ENCODE results near the gene MTERF4. TPM values are rescaled to one million over a fixed set of nuclear protein-coding genes. Genes with fewer than 3 reads are reported as not detected.

MTERF4 gene
- total and polyA plus RNA-seq, 4 donors, result 24.4 to 38.4 (median 31.4) TPM

DNA sequence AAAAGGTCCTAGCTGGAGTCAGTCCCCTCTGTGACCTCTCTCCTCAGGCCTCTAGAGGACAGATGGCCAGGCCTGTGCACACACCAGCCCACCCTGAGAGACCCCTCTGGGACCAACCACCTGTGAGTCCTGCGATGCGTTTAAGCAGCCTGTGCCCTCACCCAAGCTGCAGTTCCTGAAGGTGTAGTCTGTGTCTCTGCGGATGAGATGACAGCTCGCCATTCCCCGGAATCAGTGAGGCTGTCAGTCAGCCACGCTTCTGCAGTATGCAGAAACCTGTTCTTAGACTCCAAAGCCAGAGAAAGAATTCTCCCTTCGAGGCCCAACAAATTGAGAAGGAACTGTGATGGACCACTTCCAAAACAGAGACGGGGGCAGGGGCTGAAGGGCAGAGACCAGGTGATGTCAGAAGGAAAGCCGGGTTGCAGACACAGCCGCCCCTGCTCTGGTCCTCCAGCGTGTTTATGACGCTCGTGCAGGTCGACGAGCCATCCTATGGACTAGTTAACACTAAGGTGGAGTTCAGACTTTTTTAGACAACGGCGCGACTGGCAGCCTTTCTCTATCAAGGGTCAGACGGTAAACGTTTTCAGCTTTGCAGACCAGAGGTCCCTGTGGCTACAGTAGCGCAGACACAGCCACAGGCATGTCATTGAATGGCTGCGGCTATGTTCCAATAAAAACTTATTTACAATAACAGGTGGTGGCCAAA is 10.2 kb downstream of the MTERF4 start:
- Histone ChIP-seq H3K36me3 (ENCODE audit: control insufficient read depth in 1 of 2, insufficient read depth in 2 of 2, low read length in 1 of 2) (peaks cover 2 to 12% of the 10 kb centered on the region in 2 donors), H3K27ac (ENCODE audit: low read depth in 1 of 2, low read length in 2 of 2) (no peak overlapping the region), H3K9me3 (ENCODE audit: control insufficient read depth, low read length) (no peaks in the 10 kb centered on the region), H3K4me1 (ENCODE audit: control insufficient read depth in 1 of 2, insufficient read depth in 2 of 2, low read length in 2 of 2) (no peaks in the 10 kb centered on the region), H3K4me3 (ENCODE audit: low read length in 2 of 2) (no peak overlapping the region), H3K27me3 (ENCODE audit: control insufficient read depth in 1 of 2, insufficient read depth in 2 of 2, low read length in 1 of 2) (no peaks in the 10 kb centered on the region)
- no peak for DNase-seq
- ATAC-seq (ENCODE audit: low FRiP score), result no peak
- intact Hi-C loops (cut with DNase I), result no loop called here
- WGBS, 2 donors, result 86 to 87% methylated on average over 22 of the region's 22 CpGs

DNA sequence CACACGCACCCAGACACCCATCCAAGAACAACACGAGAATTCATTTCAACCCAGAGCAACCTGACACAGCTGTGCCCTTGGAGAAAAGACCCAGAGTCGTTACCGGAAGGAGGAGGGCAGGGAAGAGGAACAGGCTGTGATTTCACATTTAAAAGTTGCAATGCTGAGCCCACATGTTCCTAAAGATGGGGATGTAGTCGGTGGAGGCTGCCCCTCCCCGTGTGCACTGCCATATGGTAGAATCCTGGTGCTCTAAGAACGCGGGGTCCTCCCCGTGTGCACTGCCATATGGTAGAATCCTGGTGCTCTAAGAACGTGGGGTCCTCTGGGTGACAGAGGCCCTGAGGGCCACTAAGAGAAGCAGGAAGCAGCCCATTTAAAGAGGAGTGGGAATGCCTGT is 10.9 kb downstream of the MTERF4 start:
- no peaks in the 10 kb centered on the region for H3K27me3 ChIP-seq (ENCODE audit: control insufficient read depth in 1 of 2, insufficient read depth in 2 of 2, low read length in 1 of 2)
- peaks cover 2 to 12% of the 10 kb centered on the region in 2 donors for H3K36me3 ChIP-seq (ENCODE audit: control insufficient read depth in 1 of 2, insufficient read depth in 2 of 2, low read length in 1 of 2)
- intact Hi-C loops (cut with DNase I), result no loop called here
- no peak overlapping the region for H3K4me3 ChIP-seq (ENCODE audit: low read length in 2 of 2)
- no peaks in the 10 kb centered on the region for H3K4me1 ChIP-seq (ENCODE audit: control insufficient read depth in 1 of 2, insufficient read depth in 2 of 2, low read length in 2 of 2)
- WGBS, 2 donors, result 61 to 66% methylated on average over 10 of the region's 10 CpGs
- ATAC-seq (ENCODE audit: low FRiP score) (no peak), DNase-seq (no peak)
- H3K9me3 ChIP-seq (ENCODE audit: control insufficient read depth, low read length), result no peaks in the 10 kb centered on the region
- H3K27ac ChIP-seq (ENCODE audit: low read depth in 1 of 2, low read length in 2 of 2), result no peak overlapping the region

DNA sequence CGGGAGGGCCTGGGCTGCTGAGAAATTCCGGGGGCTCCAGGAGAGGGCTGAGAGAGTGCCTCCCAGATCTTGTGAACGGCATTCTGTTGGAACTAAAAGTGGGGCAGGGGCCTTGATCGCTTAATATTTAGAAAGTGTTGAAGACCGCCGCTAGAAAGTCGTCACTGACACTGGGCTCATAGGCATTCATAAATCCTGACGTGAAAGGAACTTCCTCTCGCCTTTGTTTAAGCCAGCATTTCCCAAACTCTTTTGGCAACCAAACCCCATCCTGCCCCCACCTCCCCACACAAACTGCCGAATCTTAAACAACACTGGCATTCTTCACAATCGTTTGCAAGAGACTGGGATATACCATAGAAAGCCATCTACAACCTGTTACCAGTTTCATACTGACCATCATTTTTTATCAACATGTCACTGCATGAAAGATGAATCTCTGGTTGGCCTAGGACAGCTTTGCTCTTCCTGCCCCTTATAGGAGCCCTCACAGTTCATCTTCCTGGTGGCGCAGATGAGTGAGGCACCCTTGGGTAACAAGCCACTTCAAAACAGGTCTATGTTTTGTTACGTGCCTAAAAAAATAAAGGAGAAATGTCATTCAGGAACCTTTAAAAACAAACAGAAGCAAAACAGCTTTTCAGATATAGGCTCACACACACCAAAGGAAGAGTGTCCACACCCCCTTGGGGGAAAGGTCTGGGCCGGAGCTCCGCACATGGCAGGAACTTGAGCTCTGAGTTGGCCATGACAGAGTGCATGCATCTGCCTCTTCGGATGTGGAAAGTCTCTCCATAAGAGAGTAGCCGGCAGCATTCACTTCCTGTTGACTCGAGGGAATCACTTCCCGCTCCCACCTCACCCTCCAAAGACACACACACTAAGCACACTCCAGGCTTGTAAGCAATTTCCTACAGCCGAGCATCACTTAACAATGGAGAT is 13.0 kb downstream of the MTERF4 start:
- no peak for DNase-seq
- no peak overlapping the region for H3K27ac ChIP-seq (ENCODE audit: low read depth in 1 of 2, low read length in 2 of 2)
- intact Hi-C loops (cut with DNase I), result no loop called here
- H3K4me3 ChIP-seq (ENCODE audit: low read length in 2 of 2), result no peak overlapping the region
- H3K9me3 ChIP-seq (ENCODE audit: control insufficient read depth, low read length), result no peaks in the 10 kb centered on the region
- H3K36me3 ChIP-seq (ENCODE audit: control insufficient read depth in 1 of 2, insufficient read depth in 2 of 2, low read length in 1 of 2), result peaks cover 2 to 11% of the 10 kb centered on the region in 2 donors
- no peak for ATAC-seq (ENCODE audit: low FRiP score)
- H3K27me3 ChIP-seq (ENCODE audit: control insufficient read depth in 1 of 2, insufficient read depth in 2 of 2, low read length in 1 of 2), result no peaks in the 10 kb centered on the region
- WGBS, 2 donors, result 77 to 78% methylated on average over 20 of the region's 20 CpGs
- H3K4me1 ChIP-seq (ENCODE audit: control insufficient read depth in 1 of 2, insufficient read depth in 2 of 2, low read length in 2 of 2), result no peaks in the 10 kb centered on the region

DNA sequence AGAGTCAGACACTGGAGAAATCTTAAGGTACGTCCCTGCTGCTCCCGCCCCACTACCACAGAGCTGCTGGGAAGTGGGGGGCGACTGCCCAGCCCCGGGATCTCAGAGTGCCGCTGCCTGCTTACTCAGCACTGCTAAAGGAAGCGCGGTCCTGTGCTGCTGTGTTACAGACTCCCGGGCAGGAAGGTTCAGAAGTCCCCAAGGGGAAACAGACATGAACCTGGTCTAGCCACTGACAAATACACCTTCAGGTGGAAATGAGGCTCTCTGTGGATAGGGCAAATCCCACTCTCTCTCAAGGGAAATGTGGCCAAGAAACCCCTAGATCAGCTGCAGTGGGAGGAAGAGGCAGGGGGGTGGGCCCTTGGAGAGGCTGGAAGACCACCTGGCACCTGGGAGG is 13.7 kb downstream of the MTERF4 start:
- H3K4me3 ChIP-seq (ENCODE audit: low read length in 2 of 2), result no peak overlapping the region
- H3K9me3 ChIP-seq (ENCODE audit: control insufficient read depth, low read length), result no peaks in the 10 kb centered on the region
- DNase-seq (no peak), ATAC-seq (ENCODE audit: low FRiP score) (no peak)
- whole genome bisulfite sequencing, 2 donors, result 88 to 89% methylated on average over 8 of the region's 8 CpGs
- H3K27me3 ChIP-seq (ENCODE audit: control insufficient read depth in 1 of 2, insufficient read depth in 2 of 2, low read length in 1 of 2), result no peaks in the 10 kb centered on the region
- no peak overlapping the region for H3K27ac ChIP-seq (ENCODE audit: low read depth in 1 of 2, low read length in 2 of 2)
- no peaks in the 10 kb centered on the region for H3K4me1 ChIP-seq (ENCODE audit: control insufficient read depth in 1 of 2, insufficient read depth in 2 of 2, low read length in 2 of 2)
- peaks cover 2 to 10% of the 10 kb centered on the region in 2 donors for H3K36me3 ChIP-seq (ENCODE audit: control insufficient read depth in 1 of 2, insufficient read depth in 2 of 2, low read length in 1 of 2)
- intact Hi-C loops (cut with DNase I), result no loop called here

DNA sequence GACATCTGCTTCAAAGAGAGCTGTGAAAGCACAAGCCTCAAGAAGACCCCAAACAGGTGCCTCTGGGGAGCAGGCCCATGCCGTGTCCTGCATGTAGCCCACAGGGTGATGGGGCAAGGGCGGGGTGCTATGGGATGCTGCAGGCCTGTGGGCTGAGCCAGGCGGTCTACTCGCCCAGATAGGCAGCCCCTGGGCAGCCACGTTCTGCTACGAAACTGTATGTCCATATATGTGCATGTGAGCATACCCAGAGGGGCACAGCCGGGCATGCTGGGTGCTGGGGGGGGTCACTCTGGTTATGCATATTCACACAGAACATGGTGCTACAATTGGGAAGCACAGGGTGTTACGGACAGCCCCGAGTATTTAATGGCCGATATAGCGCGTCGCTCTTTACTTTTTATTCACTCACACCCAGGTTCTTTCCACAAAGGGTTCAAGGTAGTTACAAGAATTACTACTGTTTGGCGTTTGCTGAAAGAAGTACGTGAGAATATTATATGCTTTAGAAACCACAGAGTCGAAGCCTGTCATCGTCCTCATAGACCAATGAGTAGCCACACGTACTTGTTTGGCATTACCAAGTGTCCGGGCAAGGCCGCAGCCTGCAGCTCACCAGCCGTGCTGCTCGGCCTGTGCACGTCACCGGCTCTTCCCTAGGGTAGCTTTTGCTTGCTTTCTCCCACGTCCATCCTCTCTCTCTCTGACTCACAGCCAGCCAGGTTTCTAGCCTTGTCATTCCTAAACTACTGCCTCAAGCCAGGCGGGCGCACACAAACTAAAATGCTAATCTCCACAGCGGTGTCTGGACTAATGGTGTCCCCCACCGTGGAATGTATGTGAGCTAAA is 14.4 kb downstream of the MTERF4 start:
- Histone ChIP-seq H3K4me1 (ENCODE audit: control insufficient read depth in 1 of 2, insufficient read depth in 2 of 2, low read length in 2 of 2) (no peaks in the 10 kb centered on the region), H3K27me3 (ENCODE audit: control insufficient read depth in 1 of 2, insufficient read depth in 2 of 2, low read length in 1 of 2) (no peaks in the 10 kb centered on the region), H3K9me3 (ENCODE audit: control insufficient read depth, low read length) (no peaks in the 10 kb centered on the region), H3K4me3 (ENCODE audit: low read length in 2 of 2) (no peak overlapping the region), H3K27ac (ENCODE audit: low read depth in 1 of 2, low read length in 2 of 2) (no peak overlapping the region), H3K36me3 (ENCODE audit: control insufficient read depth in 1 of 2, insufficient read depth in 2 of 2, low read length in 1 of 2) (peaks cover 2 to 10% of the 10 kb centered on the region in 2 donors)
- no peak for DNase-seq
- 93 to 94% methylated on average over 29 of the region's 29 CpGs for WGBS, 2 donors
- ATAC-seq (ENCODE audit: low FRiP score), result no peak
- intact Hi-C loops (cut with DNase I), result no loop called here

DNA sequence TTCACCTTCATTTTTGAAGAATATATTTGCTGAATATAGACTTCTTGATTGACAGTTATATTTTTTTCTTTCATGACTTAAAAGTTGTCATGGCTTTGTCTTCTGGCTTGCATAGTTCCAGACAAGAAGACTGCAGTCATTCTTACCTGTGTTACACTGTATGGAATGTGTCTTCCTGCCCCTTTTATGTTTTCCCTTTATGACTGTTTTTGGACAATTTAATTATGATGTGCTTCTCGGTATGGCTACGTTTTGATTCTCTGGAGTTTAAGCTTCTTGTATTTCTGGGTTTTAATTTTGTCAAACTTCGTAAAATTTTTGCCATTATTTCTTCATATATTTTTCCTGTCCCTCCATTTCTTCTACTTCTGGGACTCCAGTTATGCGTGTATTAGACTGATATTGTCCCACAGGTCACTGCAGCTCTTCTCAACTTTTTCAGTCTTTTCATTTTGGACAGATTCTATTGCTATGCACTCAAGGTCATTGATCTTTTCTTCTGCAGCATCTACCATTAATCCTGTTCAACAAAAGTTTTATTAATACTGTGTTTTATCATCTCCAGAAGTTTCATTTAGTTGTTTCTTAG is 17.1 kb downstream of the MTERF4 start:
- Histone ChIP-seq H3K27me3 (ENCODE audit: control insufficient read depth in 1 of 2, insufficient read depth in 2 of 2, low read length in 1 of 2) (no peaks in the 10 kb centered on the region), H3K36me3 (ENCODE audit: control insufficient read depth in 1 of 2, insufficient read depth in 2 of 2, low read length in 1 of 2) (peaks cover 0 to 7% of the 10 kb centered on the region in 2 donors), H3K27ac (ENCODE audit: low read depth in 1 of 2, low read length in 2 of 2) (no peak overlapping the region), H3K4me3 (ENCODE audit: low read length in 2 of 2) (no peak overlapping the region), H3K9me3 (ENCODE audit: control insufficient read depth, low read length) (no peaks in the 10 kb centered on the region), H3K4me1 (ENCODE audit: control insufficient read depth in 1 of 2, insufficient read depth in 2 of 2, low read length in 2 of 2) (no peaks in the 10 kb centered on the region)
- intact Hi-C loops (cut with DNase I), result no loop called here
- ATAC-seq (ENCODE audit: low FRiP score) (no peak), DNase-seq (no peak)
- 92 to 94% methylated on average over 4 of the region's 4 CpGs for WGBS, 2 donors

DNA sequence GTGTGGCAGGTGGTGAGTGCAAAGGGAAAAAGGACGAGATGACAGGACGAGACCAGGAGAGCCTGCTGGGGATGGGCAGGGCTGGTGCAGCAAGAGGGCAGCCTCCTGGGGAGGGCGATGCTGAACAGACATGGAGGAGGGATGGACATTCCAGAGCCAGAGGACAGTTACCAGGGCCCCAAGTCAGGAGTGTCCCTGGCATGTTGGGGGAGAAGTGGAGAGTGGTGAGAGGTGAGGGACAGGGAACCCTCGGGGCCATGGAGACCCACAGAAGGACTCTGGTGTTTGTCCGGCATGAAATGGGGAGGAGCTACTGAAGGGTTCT is 19.0 kb downstream of the MTERF4 start:
- H3K9me3 ChIP-seq (ENCODE audit: control insufficient read depth, low read length), result no peaks in the 10 kb centered on the region
- no peak overlapping the region for H3K4me3 ChIP-seq (ENCODE audit: low read length in 2 of 2)
- H3K4me1 ChIP-seq (ENCODE audit: control insufficient read depth in 1 of 2, insufficient read depth in 2 of 2, low read length in 2 of 2), result no peaks in the 10 kb centered on the region
- DNase-seq (no peak), ATAC-seq (ENCODE audit: low FRiP score) (no peak)
- H3K27ac ChIP-seq (ENCODE audit: low read depth in 1 of 2, low read length in 2 of 2), result no peak overlapping the region
- H3K36me3 ChIP-seq (ENCODE audit: control insufficient read depth in 1 of 2, insufficient read depth in 2 of 2, low read length in 1 of 2), result peaks cover 0 to 5% of the 10 kb centered on the region in 2 donors
- WGBS, 2 donors, result 75 to 80% methylated on average over 5 of the region's 5 CpGs
- no peaks in the 10 kb centered on the region for H3K27me3 ChIP-seq (ENCODE audit: control insufficient read depth in 1 of 2, insufficient read depth in 2 of 2, low read length in 1 of 2)
- intact Hi-C loops (cut with DNase I), result no loop called here

DNA sequence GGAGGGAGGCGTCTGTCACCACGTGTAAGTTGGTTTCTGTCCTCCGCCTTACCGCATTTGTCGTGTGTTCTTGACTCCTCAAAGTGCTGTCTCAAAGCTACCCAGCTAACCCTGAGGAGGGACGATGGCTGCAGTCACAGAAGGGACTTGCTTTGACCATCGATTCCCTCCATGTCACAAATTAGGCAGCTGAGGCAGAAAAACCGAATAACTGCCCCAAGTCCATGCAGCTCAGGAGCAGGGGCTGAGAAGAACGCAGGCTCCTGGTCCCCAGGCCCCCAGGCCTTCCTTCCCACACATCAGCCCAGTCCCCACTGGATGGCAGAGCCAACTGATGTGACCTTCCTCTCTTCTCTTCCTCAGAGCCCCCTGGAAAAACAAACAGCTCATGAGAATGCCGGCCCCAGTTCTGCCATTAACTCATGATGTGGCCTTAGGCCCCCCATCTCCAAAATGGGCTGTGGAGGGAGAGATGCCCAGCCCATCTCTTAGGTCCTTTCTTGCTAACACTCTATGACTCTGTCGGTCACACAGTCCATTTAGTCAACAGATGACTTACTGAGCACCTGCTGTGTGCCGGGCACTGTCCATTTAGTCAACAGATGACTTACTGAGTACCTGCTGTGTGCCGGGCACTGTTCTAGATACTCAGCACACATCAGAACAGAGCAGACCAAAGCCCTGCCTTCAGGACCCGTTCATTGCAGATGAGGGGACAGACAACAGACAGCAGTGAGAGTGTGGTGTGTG is 19.6 kb downstream of the MTERF4 start:
- WGBS, 2 donors, result 71 to 74% methylated on average over 14 of the region's 14 CpGs
- Histone ChIP-seq H3K4me1 (ENCODE audit: control insufficient read depth in 1 of 2, insufficient read depth in 2 of 2, low read length in 2 of 2) (no peaks in the 10 kb centered on the region), H3K27ac (ENCODE audit: low read depth in 1 of 2, low read length in 2 of 2) (no peak overlapping the region), H3K9me3 (ENCODE audit: control insufficient read depth, low read length) (no peaks in the 10 kb centered on the region), H3K36me3 (ENCODE audit: control insufficient read depth in 1 of 2, insufficient read depth in 2 of 2, low read length in 1 of 2) (peaks cover 0 to 3% of the 10 kb centered on the region in 2 donors), H3K4me3 (ENCODE audit: low read length in 2 of 2) (no peak overlapping the region), H3K27me3 (ENCODE audit: control insufficient read depth in 1 of 2, insufficient read depth in 2 of 2, low read length in 1 of 2) (no peaks in the 10 kb centered on the region)
- ATAC-seq (ENCODE audit: low FRiP score) (no peak), DNase-seq (no peak)
- intact Hi-C loops (cut with DNase I), result no loop called here
